HG02973 (cell line): ENCODE results near the gene SGCB.
"Not testable (repeated sequence)": the region's sequence is repeated elsewhere in the genome, so short reads cannot be mapped to it uniquely, and the experiment has no call there.

ENCODE experiments used
- ATAC-seq: cut with Tn5 transposase; IDR thresholded peaks from one replicate; pipeline ENCODE4 v1.9.1; 2021; ENCODE audit warnings: moderate library complexity; ENCODE audit not compliant: unreplicated experiment

The SGCB gene

GRCh38 chr4:52038103-52038912, at the start of gene SGCB:
Gene SGCB, minus strand, starts transcription at chr4:52038299. Its CDS starts 40 bp downstream, at chr4:52038259.
- ATAC-seq = peak; percentile 91

DNA sequence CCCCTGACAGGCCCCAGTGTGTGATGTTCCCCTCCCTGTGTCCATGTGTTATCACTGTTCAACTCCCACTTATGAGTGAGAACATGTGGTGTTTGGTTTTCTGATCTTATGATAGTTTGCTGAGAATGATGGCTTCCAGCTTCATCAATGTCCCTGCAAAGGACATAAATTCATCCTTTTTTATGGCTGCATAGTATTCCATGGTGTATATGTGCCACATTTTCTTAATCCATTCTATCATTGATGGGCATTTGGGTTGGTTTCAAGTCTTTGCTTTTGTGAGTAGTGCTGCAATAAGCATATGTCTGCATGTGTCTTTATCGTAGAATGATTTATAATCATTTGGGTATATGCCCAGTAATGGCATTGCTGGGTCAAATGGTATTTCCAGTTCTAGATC, 48.3 kb upstream of the SGCB start:
- ATAC-seq = not testable (repeated sequence)

- ATAC-seq = no peak
Observed at GRCh38 chr4:52081216-52081615, 43.1 kb upstream of the SGCB start.

GRCh38 chr4:52079659-52080058, 41.6 kb upstream of the SGCB start:
- ATAC-seq = no peak

DNA sequence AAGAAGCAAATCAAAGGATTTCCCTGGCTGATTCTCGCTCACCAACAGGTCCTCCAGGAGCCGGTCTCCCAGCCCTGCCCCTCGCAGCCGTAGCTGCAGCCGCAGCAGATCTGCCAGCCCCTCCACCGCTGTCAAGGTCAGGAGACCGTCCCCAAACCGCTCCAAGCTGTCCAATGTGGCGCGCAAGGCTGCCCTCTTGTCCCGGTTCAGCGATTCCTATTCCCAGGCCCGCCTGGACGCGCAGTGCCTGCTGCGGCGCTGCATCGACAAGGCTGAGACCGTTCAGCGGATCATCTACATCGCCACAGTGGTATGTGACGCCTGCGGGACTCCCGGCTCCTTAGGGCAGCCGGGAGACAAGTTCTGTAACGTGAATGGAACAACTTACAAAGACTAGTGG, 38.6 kb upstream of the SGCB start:
- ATAC-seq = no peak

GRCh38 chr4:52071791-52072546, 33.9 kb upstream of the SGCB start:
- ATAC-seq = no peak

DNA sequence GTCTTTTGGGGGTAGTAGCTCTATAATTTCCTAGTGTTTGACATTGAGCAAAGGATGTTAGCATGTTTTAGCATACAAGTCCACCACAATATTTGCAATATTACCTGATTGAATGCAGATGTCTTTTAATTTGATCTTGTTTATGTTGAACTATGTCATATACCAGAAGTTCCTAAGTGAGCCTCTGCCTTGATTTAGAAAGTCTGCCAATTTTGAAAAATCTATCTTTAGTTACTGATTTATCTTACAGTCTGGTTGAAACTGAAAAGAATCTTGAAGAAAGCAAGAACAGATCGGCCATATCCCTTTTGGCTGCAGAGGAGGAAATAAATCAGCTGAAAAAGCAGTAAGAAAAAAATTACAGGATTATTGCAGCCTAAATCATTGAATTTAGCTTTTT, 31.5 kb upstream of the SGCB start:
- no peak for ATAC-seq

- ATAC-seq = no peak
Observed at GRCh38 chr4:52059372-52059771, 21.3 kb upstream of the SGCB start.

GRCh38 chr4:52058275-52058674, 20.2 kb upstream of the SGCB start:
- no peak for ATAC-seq

DNA sequence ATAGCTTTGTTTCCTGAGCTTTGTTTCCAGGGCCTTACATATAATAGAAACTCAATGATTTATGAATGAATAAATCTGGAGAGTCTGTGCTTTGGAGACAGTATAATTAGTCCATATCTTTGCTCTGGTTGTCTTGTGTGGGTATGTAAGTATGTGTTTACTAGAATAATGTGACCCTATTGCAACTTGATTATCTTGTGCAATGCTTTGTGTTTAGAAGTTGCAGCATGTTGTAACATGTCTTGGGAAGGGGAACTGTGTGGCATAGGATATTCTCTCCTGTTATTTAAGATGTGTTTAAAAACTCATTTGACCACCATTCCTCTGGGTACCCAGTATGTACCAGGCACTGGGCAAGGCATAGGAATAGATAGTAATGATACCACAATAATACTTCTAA, 19.1 kb upstream of the SGCB start:
- no peak for ATAC-seq

DNA sequence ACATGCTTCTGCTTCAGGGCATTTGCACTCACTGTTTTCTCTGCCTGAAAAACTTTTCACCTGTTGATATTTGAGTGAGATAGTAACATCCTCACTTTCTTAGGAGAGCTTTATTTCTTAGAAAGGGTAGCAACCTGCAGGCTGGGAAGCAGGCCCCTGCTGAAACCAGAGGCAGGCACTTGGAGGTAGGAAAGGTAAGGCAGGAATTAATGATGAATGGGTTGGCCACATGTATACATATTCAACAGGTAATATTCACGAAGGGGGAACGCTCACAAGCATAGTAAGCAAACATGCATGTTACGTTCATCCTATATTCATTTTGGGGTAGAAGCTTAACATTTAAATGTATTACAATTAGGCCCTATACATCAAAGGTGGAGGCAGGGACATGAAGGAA, 16.2 kb upstream of the SGCB start:
- ATAC-seq = no peak

DNA sequence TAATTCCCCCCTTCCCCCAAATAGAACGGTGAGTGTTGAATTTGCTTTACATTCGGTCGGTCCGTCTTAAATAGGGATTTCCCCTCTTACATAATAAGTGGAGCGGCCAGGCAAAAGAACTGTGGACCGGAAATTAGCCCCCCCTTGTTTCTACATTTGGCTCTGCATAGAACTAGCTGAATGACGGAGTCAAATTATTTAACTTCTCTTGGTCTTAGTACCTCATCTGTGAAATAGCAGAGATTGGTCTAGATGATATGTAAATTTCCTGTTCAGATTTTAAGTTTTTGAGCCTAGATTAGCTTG, 14.3 kb upstream of the SGCB start:
- ATAC-seq = peak; percentile 64

DNA sequence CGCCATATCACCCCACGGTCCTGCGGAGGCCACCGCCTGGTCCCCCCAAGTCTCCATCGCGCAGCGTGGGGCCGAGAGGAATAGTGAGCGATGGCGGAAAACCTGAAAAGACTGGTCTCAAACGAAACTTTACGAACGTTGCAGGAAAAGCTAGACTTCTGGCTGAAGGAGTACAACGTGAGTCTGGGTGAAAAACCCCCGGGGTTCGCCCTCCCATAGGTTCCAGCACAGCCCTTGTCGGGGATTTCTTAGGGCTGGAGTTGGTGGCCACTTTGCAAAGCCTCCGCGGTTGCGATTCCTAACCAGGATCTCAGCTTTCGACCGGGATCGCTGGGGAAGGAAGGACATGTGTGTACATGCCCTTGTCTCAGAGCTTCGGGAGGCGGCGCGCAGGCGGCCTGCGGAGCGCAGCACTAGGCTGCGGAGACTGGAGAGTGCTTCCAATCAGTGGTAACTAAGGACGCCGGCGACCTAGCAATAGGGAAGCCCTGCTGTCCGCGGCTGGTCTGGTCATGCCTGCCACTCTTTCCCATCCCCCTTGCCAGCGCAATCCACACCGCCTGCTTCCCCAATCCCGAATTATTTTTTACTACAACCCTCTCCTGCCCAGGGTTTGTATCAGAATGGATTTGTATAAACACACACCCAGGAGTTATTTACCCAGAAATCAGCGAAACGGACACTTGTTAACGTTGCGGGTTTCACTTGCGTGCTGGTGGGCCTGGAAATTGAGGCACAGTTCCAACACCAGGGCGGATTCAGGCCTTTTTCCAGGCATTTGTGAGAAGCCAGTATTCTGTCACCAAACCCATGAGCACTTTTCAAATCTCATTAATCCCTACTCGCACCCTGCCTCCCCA, 13.7 kb upstream of the SGCB start:
- peak; percentile 33 for ATAC-seq

- peak; percentile 42 for ATAC-seq
Observed at GRCh38 chr4:52051213-52051614, 13.1 kb upstream of the SGCB start, which contains the start of gene SPATA18. Gene SPATA18, plus strand, starts transcription at chr4:52051304. Its CDS starts 401 bp downstream, at chr4:52051705.

DNA sequence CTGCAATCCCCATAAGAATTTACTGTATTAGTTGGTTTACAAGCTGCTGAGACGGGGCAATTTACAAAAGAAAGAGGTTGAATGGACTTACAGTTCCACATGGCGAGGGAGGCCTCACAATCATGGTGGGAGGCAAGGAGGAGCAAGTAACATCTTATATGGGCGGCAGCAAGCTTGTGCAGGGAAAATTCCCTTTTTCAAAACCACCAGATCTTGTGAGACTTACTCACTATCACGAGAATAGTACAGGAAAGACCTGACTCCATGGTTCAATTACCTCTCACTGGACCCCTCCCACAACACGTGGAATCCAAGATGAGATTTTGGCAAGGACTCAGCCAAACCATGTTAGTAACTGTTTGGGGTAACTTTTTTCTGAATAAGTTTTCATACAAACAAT, 11.2 kb upstream of the SGCB start:
- ATAC-seq = no peak

DNA sequence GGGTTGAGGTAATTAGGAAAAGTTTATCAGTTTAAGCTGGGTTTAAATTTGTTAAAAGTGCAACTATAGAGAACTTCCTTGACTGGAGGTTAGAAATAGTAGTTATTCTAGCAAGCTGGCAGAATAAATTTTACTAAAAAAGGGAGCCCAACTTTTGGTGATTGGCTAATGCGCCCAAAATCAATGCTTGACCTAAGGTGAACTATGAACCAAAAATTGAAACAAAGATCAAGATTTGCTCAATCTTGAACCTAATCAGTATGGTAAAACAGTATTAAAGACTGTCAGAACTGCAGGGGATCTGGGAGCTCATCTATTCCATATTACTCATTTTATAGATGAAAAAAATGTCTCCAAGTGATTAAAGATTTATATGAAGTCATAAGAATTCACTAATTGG, 6.9 kb upstream of the SGCB start:
- ATAC-seq = no peak

- ATAC-seq = peak; percentile 45
Observed at GRCh38 chr4:52037689-52038102, 403 bp downstream of the SGCB start.

DNA sequence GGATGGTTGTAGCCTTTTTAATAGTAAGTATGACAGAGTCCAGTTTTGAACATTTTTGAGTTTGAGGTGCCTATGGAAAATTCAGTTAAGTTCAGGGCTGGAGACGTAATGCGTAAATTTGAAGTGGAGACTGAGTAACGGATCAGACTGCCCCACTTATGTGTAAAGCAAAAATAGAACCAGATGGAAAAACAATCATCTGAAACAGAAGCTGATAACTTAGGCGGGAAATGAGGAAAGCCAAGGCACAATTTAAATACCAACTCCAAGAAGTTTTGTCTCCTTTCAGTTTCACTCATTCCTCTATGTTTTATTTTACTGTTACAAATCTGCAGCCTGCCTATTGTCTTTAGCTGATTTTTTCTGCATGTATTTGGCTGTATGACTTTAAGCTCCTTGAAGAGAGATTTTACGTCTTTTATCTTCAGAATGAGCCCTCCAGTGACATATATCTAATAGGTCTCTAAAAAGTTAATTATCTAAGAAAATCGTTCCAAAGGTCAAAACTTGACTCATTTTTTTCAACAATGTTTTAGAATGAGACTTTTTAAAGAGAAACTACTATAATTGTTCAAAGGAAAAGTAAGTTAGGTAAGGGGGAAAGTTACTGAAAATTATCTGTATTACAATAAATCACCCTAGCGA, 1.1 kb downstream of the SGCB start:
- ATAC-seq = no peak

GRCh38 chr4:52035190-52035589, 2.9 kb downstream of the SGCB start:
- ATAC-seq = no peak

DNA sequence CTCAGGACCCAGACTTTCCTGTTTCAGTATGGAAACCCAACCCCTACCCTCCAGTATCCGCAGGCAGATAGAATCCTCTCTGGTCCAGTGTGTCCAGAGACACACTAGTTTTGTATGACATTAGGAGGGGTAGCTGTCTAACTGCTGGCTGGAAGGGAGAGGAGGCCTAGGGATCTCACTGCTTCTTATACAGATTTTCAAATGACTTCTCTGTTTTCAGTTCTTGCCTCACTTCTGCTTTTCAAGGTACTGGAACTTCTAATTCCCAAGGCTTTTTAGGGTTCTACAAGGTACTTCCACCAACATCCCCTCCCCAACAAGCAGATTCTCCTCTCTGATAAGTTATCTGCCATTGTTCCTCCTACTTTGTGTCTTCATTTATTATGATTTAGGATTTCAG, 6.1 kb downstream of the SGCB start:
- no peak for ATAC-seq

- ATAC-seq = no peak
Observed at GRCh38 chr4:52028970-52029369, 9.1 kb downstream of the SGCB start.
